HG02852 (cell line): ENCODE data around the gene UNC5B.

Experiments used
- ATAC-seq: cut with Tn5 transposase; IDR thresholded peaks from one replicate; pipeline ENCODE4 v1.9.1; 2021; ENCODE audit warnings: mild to moderate bottlenecking, moderate library complexity; ENCODE audit not compliant: unreplicated experiment

UNC5B gene

DNA sequence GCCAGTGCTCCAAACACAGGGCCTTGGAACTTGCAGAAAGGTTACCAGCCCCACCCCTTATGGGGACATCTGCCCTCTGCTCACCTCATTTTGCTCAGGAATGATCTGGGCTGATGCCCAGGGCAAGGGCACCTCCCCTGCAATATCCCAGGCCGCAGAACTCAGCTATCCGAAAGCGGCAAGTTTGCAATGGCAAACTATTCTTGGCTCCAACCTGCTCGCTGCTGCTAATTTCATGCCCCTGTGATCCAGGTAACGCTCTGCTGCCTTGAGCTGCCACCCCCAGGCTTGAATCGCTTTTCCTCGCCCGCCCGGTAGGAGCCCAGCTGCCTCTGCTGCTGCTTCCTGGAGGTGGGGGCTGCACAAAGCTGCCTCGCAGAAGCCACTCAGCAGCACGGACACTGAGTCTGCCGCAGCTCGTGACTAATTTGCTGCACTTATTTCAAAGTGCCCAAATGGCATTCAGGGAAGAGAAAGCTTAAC is 124.9 kb downstream of the UNC5B start:
- no peak for ATAC-seq

DNA sequence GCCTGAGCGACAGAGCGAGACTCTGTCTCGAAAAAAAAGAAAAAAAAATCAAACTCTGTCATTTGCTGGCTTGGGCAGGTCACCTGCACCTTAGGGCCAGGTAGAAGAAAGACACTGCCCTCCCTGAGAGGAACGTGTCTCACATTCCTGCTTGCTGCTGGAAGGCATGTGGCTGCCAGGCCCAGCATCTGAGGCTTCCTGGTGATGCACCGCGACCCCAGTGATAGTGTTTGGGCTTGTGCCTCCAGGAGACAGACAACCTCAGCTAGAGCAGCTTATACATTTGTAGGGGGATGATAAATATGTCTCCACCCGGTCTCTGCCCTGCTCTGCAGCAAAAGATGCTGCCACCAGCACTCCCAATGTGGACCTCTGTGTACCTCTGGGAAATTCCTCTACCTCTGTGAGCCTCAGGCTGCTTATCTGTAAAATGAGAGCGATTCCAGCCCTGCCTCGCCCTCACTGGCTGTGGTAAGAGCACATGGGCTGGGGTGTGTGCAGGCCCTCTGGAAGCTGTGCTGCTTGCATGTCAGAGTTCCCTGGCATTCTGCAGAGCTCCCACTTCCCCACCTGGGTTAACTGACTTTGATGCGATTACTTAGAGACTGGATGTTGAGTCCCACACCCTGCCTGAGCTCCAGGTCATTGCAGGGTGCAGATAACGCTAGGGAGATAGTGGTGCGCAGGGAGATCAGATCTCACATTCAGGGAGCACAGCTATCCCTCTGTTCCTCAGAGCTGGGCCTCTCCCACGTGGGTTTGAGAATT is 126.5 kb downstream of the UNC5B start:
- no peak for ATAC-seq

DNA sequence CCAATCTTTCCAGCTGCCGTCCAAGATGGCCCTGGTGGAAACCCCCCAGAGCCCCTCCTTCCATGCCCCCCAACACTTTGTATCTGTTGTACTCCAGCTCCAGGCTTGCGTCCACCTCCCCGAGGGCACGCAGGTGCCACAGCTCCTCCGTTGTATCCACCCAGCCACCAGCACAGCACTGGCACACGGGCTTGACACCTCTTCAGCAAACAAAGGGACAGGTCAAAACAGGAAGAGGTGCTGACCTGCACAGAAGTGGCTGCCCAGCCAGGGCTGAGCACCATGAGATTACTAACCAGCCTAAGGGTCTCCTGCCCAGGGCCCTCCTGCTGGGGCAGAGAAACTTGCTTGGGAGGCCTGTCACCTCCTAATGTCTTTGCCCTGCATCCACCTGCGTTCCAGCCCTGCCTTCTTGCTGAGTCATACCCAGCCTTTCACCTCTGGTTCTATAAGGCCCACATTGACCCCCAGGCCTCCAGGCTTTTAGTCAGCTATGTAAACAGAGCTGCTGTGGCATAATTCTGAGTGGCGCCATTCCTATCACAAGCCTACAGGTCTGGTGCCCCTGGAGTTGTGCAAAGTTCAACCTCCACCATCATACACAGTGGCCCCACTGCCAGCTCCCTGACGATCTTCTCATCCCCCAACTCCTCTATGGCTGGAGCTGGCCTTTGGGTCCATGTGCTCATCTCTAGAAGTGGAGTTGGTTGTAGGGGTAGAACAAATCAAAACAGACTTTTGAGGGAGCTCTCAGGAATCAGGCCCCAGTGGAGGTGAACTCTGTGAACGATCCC is 127.6 kb downstream of the UNC5B start:
- ATAC-seq, result no peak

DNA sequence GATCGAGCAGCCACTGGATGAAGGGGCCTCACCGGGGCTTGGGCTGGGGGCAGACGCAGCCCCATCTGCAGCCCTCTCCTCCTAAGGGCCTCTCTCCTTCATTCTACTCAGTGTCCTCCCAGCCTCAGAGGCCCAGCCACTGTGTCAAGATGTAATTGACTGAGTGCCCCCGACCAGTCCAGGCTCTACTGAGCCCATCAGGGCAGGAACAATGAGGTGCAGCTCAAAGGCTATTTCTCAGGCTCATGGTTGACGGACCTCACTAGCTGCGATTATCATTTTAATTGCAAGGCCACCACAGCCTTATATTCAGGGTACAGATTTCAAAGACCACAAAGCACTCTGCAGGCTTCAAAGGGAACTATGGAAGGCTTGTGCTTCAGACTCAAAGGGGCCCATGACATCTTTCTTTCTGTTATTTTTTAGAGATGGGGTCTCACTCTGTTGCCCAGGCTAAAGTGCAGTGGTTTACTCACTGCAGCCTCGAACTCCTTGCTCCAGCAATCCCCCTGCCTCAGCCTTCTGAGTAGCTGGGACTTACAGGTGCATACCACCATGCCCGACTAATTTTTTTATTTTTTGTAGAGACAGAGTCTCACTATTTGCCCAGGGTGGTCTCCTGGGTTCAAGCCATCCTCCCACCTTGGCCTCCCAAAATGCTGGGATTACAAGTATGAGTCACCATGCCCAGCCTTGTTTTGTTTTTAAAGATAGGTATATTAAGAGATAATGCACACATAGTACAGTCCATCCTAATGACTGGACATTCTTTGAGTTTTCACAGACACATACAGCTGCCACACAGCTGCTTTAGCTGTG is 130.4 kb downstream of the UNC5B start:
- no peak for ATAC-seq

GRCh38 chr10:71343392-71343773 is 131.0 kb downstream of the UNC5B start:
- no peak for ATAC-seq

- ATAC-seq, result no peak
These were observed 132.0 kb downstream of the UNC5B start for GRCh38 chr10:71344154-71344925.

DNA sequence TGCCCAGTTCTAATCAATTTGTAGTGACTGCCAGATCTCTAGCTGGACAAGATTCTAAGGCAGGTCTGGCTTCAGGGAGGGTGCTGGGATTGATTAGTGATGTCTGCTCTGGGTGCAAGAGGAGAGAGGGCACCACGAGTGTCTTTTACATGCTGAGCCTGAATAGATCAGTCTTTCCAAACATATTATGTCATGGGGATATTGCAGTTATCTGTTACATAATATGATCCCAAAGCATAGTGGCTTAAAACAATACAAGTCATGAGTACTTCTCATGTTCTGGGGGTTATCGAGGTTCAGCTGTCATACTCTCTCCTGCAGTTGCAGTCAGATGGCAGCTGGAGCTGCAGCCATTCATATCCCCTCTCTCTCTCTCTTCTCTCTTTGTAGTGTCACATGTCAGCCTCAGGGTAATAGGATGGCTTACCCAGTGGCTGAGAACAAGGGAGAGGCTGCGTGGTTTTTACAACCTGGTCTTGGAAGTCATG is 132.7 kb downstream of the UNC5B start:
- no peak for ATAC-seq

- ATAC-seq, result no peak
These were observed 133.3 kb downstream of the UNC5B start for GRCh38 chr10:71345694-71346093.

- no peak for ATAC-seq
These were observed 134.4 kb downstream of the UNC5B start for GRCh38 chr10:71346731-71347130.

DNA sequence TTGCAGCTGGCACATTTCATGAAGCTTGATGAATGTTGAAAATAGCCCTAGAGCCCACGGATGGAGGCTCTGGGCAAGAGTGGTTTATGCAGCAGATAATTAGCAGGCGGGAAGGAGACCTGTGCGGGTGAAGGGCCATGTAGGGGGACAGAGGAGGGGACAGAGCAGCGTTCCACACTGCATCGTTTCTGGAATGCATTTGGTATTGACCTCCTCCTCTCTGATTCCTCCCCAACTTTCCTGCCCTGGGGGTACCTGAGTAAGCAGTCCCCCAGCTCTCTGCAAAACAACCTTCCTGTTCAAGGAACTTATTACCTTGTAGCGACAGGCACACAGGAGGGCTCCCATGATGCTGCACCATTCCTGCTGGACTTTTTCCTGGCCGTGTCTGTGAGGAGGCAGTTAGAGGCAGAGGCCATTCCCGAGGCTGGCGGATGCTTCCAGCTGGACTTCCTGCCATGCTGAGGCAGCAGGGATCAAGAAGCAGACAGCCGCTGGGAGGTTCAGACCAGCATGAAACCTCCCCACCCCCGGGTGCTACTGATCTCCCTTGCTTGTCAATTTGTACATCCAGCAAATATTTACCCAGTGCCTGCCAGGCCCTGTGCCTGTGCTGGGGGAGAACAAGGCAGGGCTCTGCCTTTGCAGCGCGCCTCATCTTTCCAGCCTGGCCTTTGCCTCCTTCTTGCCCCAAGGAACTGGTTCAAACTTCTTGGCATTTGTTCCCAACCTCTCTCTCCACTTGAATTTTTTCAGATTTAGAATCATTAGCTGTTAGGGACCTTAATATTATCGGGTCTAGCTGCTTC is 135.4 kb downstream of the UNC5B start:
- no peak for ATAC-seq

DNA sequence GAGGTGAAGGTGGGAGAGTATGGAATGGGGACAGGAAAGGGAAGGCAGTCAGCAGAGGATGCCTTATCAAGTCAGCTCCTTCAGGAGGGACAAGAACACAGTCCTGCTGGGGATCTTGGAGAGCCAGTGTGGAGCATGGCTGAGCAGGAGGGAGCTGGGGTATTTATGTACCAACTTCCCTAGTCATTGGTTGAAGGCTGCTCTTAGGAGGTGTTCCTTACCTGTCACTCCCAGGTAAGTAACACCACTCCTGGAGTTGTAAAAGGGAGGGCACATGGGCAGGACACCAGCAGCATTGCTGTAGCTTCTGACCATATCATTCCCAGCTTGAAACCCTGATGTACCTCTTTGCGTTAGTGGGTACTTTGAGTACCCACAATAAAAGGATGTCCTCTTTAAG is 136.5 kb downstream of the UNC5B start:
- no peak for ATAC-seq

DNA sequence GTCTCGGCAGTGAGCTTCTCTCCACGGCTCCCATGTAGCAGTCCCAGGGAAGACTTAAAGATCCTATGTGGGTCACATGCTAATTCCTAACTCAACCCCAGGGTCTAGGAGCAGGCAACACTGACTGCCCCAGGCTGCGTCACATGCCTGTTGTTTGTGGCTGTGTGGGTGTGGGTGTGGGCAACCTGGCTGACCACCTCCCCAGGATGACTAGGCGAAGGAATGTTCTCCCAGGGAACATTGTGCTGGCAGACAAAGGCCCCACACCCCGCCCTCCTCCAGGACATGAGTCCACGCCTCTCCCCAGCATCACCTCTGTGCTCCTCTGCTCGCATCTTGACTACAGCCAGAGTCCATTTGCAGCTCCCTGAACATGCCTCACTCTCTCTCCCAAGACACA is 137.0 kb downstream of the UNC5B start:
- ATAC-seq, result no peak

- no peak for ATAC-seq
These were observed 138.7 kb downstream of the UNC5B start for GRCh38 chr10:71351087-71351486.

DNA sequence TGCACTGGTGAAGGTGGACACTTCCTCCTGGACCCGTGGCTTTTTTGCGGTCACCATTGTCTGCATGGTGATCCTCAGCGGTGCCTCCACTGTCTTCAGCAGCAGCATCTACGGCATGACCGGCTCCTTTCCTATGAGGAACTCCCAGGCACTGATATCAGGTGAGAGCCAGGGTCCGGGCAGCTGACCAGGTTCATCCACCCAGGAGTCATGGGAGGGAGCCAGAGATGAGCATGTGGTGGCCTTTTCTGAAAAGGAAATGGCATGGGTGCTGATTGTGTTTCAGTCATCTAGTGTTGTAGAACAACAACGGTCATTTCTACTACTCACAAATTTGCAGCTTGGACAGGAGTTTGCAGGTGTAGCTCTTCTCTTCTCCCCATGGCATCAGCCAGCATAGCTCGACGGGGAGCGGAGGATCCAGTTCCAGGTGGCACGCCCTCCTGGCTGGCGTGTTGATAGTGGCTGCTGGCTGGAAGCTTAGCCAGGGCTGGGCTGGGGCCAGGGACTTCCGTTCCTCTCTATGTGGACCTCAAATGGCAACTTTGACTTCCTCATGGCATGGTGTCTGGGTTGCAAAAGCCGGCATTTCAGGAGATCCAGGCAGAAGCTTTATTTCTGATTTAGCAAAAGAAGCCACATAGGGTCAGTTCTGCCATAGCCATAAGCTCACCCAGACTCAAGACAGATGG is 139.4 kb downstream of the UNC5B start:
- no peak for ATAC-seq
